Adrenal gland (tissue), 12 donors: ENCODE results near the gene ARHGAP31. TPM values are rescaled to one million over a fixed set of nuclear protein-coding genes. Genes with fewer than 3 reads are reported as not detected.

Experiments
- DNase-seq, 7 donors: peaks; one replicate each; pipeline ENCODE4 v3.0.0-alpha.2; 2019 to 2020
- H3K27ac ChIP-seq, 5 donors: fragments of 200-600 bp; sonication (generic) in 4 of 5; 1 replicate in 3 of 5; 2 replicates in 2 of 5; pipeline versions ENCODE4 v1.5.1 to v1.8.0; 2016 to 2020; ENCODE audit warnings: mild to moderate bottlenecking in 1 of 5
- H3K27me3 ChIP-seq: fragments of 200-600 bp; 2 replicates; pipeline ENCODE4 v1.8.0; 2021
- H3K36me3 ChIP-seq, 2 donors: fragments of 200-600 bp; replicated peaks in 1 of 2; 1 replicate in 1 of 2; 2 replicates in 1 of 2; pipeline versions ENCODE4 v1.5.1 to v1.8.0; 2018 to 2022
- H3K4me1 ChIP-seq, 2 donors: fragments of 200-600 bp; replicated peaks in 1 of 2; 1 replicate in 1 of 2; 2 replicates in 1 of 2; pipeline versions ENCODE4 v1.5.1 to v1.8.0; 2018 to 2021
- H3K4me3 ChIP-seq, 4 donors: fragments of 200-600 bp; sonication (generic) in 3 of 4; one replicate each; pipeline ENCODE4 v1.5.1; 2016 to 2018
- H3K9me3 ChIP-seq, 3 donors: fragments of 200-600 bp; sonication (generic) in 1 of 3; replicated peaks in 1 of 3; 1 replicate in 2 of 3; 2 replicates in 1 of 3; pipeline versions ENCODE4 v1.5.1 to v1.8.0; 2016 to 2021
- CTCF ChIP-seq, 6 experiments: fragments of 450-650 bp in 4 of 6; fragments of 200-600 bp in 2 of 6; sonication (generic) in 1 of 6; IDR thresholded peaks; 1 replicate in 5 of 6; 2 replicates in 1 of 6; pipeline versions ENCODE4 v1.5.1 to v1.8.0; 2016 to 2021; ENCODE audit warnings: antibody characterized with exemption in 6 of 6, mild to moderate bottlenecking in 2 of 6, moderate library complexity in 1 of 6
- POLR2A ChIP-seq, 2 donors: fragments of 450-650 bp; IDR thresholded peaks; one replicate each; pipeline ENCODE4 v1.6.1; 2017; ENCODE audit warnings: antibody characterized with exemption in 2 of 2, mild to moderate bottlenecking in 2 of 2, moderate library complexity in 1 of 2
- WGBS, 4 donors: extraction: QIAGEN DNeasy Blood & Tissue Kit in 2 of 4; methylation state at CpG; one replicate each; pipeline versions ENCODE4 v1.1.5 to v1.1.7; 2013 to 2017; 5-methylcytosine and 5-hydroxymethylcytosine counted together
- intact Hi-C, 2 donors: fragments of 100-400 bp; cut with DNase I; formaldehyde crosslinking; loops; one replicate each; pipeline versions ENCODE4 v1.14.1 to v1.15.0; 2022 to 2023
- polyA plus RNA-seq, 3 donors: library from polyadenylated mRNA; stranded (reverse); fragments of 200-250 nt in 2 of 3; fragments of 350-450 nt in 1 of 3; fragmentation: Illumina TruSeq in 1 of 3; extraction: RNeasy Lipid Tissue Mini Kit (QIAGEN cat#74804) in 1 of 3; gene quantifications; one replicate each; pipeline ENCODE4 v1.2.3, GENCODE V29; 2013 to 2014
- small RNA-seq, 2 donors: library from RNA; depleted of rRNA; stranded (forward); fragments of <200 nt; gene quantifications; one replicate each; pipeline ENCODE3, GENCODE V24; 2016
- total RNA-seq, 9 donors: library from RNA; depleted of rRNA in 4 of 9; stranded (reverse); fragments of >200 nt in 4 of 9; fragments of 120-200 nt in 1 of 9; fragmentation: NEBNext Ultra II Directional in 1 of 9; extraction: Animal tissue kit (Norgen Biotek cat#: 25700) in 1 of 9; gene quantifications; one replicate each; pipeline versions ENCODE4 v1.1.0 to v1.2.4, GENCODE V29; 2013 to 2023
- donor health status: healthy with polysubstance abuse.
- donor health status: Bipolar disorder and iron deficiency.
- donor health status: DM: yes; HTN: yes; CAD: no.
- donor health status: DM: no; HTN: no; CAD: no.
- donor health status: DM: no; HTN: no; CAD: no.
- donor health status: DM: yes; HTN: yes; CAD: no.

Gene ARHGAP31
- total and polyA plus RNA-seq, 12 donors, result 2.9 to 21.8 (median 9.4) TPM

GRCh38 chr3:119469418-119470189 is 175.4 kb downstream of the ARHGAP31 start:
- H3K27ac ChIP-seq, result peak overlapping the region in 3 of 5 donors; percentile 75 to 83 (median 81)
- intact Hi-C loops, result no loop called here
- peaks cover 6 to 19% of the 10 kb centered on the region in 2 donors for H3K4me1 ChIP-seq
- H3K9me3 ChIP-seq, result no peaks in the 10 kb centered on the region
- H3K36me3 ChIP-seq, result peaks cover 0 to 12% of the 10 kb centered on the region in 2 donors
- 8 to 13% (median 11%) methylated on average over 14 to 16 of the region's 16 CpGs for WGBS, 4 donors
- DNase-seq, result peak in 2 of 7 donors; percentile 3 to 17
- TF ChIP-seq CTCF (IDR thresholded peaks at IDR 0.05) (no peak), POLR2A (IDR thresholded peaks at IDR 0.05) (no peak)
- H3K27me3 ChIP-seq, result no peaks in the 10 kb centered on the region
- peak overlapping the region in 3 of 4 donors; percentile 71 to 98 (median 74) for H3K4me3 ChIP-seq

Small RNA genes lying within 50 kb of the gene (small RNA-seq; reads per million reads assigned to genes)
- gene RNU6-1127P, result 0 to 0.12 reads per million in 2 donors

Other genes with a start within 250 kb of the ARHGAP31 start
- gene TEX55, start 148.2 kb upstream of the ARHGAP31 start, total RNA-seq, result not detected
- gene TEX55, start 148.2 kb upstream of the ARHGAP31 start, polyA plus RNA-seq, result not detected
- gene UPK1B, start 120.8 kb upstream of the ARHGAP31 start, total RNA-seq, result not detected
- gene UPK1B, start 120.8 kb upstream of the ARHGAP31 start, polyA plus RNA-seq, result under 1 TPM in 1 of 3 donors, not detected in 2; 0.24 TPM
- 10 to 100 TPM; 10.3 to 19.2 (median 15.8) TPM for gene B4GALT4, start 53.5 kb upstream of the ARHGAP31 start, total RNA-seq
- 10 to 100 TPM; 15.1 to 23.1 (median 17.0) TPM for gene B4GALT4, start 53.5 kb upstream of the ARHGAP31 start, polyA plus RNA-seq
- gene TMEM39A, start 169.2 kb downstream of the ARHGAP31 start, total RNA-seq, result 10 to 100 TPM; 31.3 to 70.5 (median 37.0) TPM
- 10 to 100 TPM; 10.4 to 40.4 (median 16.2) TPM for gene TMEM39A, start 169.2 kb downstream of the ARHGAP31 start, polyA plus RNA-seq
- 10 to 100 TPM; 14.6 to 30.9 (median 18.5) TPM for gene POGLUT1, start 174.6 kb downstream of the ARHGAP31 start, total RNA-seq
- gene POGLUT1, start 174.6 kb downstream of the ARHGAP31 start, polyA plus RNA-seq, result 10 to 100 TPM; 12.7 to 24.8 (median 13.8) TPM
- gene TIMMDC1, start 204.2 kb downstream of the ARHGAP31 start, total RNA-seq, result 100 to 1,000 TPM in 3 of 9 donors, 10 to 100 TPM in 6; 53.9 to 147 (median 97.9) TPM
- gene TIMMDC1, start 204.2 kb downstream of the ARHGAP31 start, polyA plus RNA-seq, result 100 to 1,000 TPM in 1 of 3 donors, 10 to 100 TPM in 2; 69.9 to 141 (median 71.0) TPM